HEK293 (cell line): ENCODE measurements around the gene PTPN4.

Experiments
- ATF2 ChIP-seq: fragments of 450-650 bp; formaldehyde crosslinking; IDR thresholded peaks from 2 replicates; pipeline ENCODE4 v1.5.1; 2016; ENCODE audit warnings: missing biosample characterization, missing genetic modification characterization, low read depth
- CTCF ChIP-seq: fragments of 450-650 bp; formaldehyde crosslinking; IDR thresholded peaks from 2 replicates; pipeline ENCODE4 v1.5.1; 2016; ENCODE audit warnings: missing biosample characterization, missing genetic modification characterization
- HIC1 ChIP-seq: fragments of 450-650 bp; formaldehyde crosslinking; IDR thresholded peaks from 2 replicates; pipeline ENCODE4 v1.5.1; 2016; ENCODE audit warnings: missing biosample characterization, missing genetic modification characterization
- ZBTB1 ChIP-seq: fragments of 450-650 bp; formaldehyde crosslinking; IDR thresholded peaks from 2 replicates; pipeline ENCODE4 v1.5.1; 2016; ENCODE audit warnings: missing biosample characterization, missing genetic modification characterization
- ZNF175 ChIP-seq: fragments of 450-650 bp; formaldehyde crosslinking; IDR thresholded peaks from 2 replicates; pipeline ENCODE4 v1.5.1; 2016; ENCODE audit warnings: missing biosample characterization, missing genetic modification characterization
- ZNF184 ChIP-seq: fragments of 450-650 bp; IDR thresholded peaks from 2 replicates; pipeline ENCODE4 v1.5.1; 2018; ENCODE audit warnings: missing biosample characterization, mild to moderate bottlenecking, missing genetic modification characterization
- ZNF211 ChIP-seq: fragments of 450-650 bp; formaldehyde crosslinking; IDR thresholded peaks from 2 replicates; pipeline ENCODE4 v1.5.1; 2016; ENCODE audit warnings: low read depth, missing biosample characterization, missing genetic modification characterization
- ZNF23 ChIP-seq: fragments of 450-650 bp; formaldehyde crosslinking; IDR thresholded peaks from 2 replicates; pipeline ENCODE4 v1.5.1; 2016; ENCODE audit warnings: missing biosample characterization, missing genetic modification characterization, borderline replicate concordance

- no peak for TF ChIP-seq HIC1
- no peak for TF ChIP-seq ZNF175 (tag by site-specific recombination)
- no peak for TF ChIP-seq CTCF (tag by site-specific recombination)
- no peak for TF ChIP-seq ATF2 (tag by site-specific recombination)
- no peak for TF ChIP-seq ZNF211 (tag by site-specific recombination)
- TF ChIP-seq ZBTB1 (tag by site-specific recombination): no peak
- TF ChIP-seq ZNF184 (tag by site-specific recombination): no peak
- no peak for TF ChIP-seq ZNF23 (tag by site-specific recombination)
Observed at GRCh38 chr2:119846021-119846420, 86.3 kb downstream of the PTPN4 start.
